ENCODE results near the gene ATP11C. TPM values are rescaled to one million over a fixed set of nuclear protein-coding genes. Genes with fewer than 3 reads are reported as not detected.

The ATP11C gene
- 10.3 to 18.1 TPM (median 10.8 TPM) in 5 replicates for total RNA-seq (2022; extraction: Qiagen RNA extraction; ENCODE audit: low read depth)

DNA sequence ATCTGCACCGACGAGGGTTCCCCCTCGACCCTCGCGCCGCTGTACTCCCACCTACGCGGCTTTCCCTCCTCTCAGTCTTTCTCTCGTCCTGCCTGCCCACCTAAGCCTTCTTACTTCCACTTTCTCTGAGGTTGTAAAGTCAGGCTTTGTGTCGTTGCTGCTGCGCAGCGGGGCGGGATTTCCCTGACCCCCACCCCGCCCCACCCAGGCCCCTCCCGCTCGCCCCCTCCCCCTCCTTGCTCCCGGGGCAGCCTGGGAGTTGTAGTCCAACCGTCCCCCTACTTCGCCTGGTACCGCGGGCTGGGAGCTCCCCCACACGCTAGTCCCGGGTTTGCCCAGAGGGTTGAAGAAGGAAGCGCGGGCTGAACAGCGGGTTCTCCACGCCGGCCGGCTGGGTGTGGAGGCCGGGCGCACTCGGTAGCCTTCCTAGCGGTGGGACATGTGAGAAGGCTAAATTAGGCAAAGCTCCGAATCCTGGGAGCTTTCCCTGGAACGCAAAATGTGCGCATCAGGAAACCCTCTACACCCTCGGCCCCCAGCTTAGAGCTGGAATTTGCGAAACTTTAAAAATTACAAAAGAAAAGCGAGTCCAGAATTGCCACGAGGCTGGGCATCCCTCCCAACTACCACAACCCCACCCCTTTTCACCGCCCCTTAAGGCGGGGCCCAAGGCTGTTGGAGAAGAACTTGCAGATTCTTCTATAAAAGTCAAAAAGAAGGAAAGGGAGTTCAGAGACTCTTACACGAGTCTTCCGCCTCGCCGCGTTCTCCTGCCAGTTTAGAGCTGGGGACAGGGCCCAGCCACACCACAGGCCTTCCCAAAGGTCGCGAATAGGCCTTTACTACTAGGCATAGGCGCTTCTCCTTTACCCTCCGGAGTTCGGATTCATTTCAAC, at the start of gene ATP11C:
TSS of gene ATP11C (minus strand) at position 153 of the 896 bp plus-strand sequence. CDS start 1,011 bp downstream, outside the sequence.

DNA sequence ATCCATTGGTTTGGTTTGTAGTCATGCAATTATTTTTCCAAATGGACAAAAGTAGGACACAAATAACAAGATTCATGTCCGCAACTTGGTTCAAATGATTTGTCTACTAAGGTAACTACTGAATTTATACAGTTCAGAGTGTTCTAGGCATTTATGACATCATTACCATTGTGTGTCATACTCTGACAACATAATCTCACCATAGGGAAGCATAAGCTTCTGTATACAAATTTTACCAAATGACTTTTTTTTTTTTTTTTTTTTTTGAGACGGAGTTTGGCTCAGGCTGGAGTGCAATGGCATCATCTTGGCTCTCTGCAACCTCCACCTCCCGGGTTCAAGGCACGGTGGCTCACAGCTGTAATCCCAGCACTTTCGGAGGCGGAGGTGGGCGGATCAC, 32.6 kb upstream of the ATP11C start, which contains the start of gene CXorf66:
TSS of gene CXorf66 (minus strand) at position 101 of the 400 bp plus-strand sequence. CDS start at position 76, 25 bp downstream.

DNA sequence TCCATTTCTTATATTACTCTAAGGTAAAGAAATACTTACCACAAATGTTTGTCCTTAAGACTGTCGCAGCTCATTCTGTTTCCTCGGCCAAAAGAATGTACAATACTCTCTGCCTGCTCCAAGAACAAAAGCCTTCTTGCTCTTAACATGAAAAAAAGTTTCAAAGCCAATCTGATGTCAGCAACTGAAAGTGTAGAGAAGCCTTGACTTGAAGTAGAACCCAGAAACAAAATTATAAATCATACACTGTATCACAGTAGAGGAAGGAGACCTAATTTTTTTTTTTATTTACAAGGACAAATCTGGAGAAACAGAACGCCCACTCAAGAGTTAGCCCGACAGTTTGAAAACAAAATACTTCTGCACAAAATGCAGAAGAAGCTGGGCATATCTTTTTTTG, 224.8 kb downstream of the ATP11C start, which contains the start of gene MCF2:
TSS of gene MCF2 (minus strand) at position 101 of the 400 bp plus-strand sequence. CDS start 56,423 bp downstream, outside the sequence.

Other genes with a start within 250 kb of the ATP11C start
- 0.03 to 0.06 TPM in 2 of 5 replicates, not detected in the others for gene MCF2, start 224.9 kb downstream of the ATP11C start, total RNA-seq (2022; extraction: Qiagen RNA extraction; ENCODE audit: low read depth)
- gene CXorf66, start 32.5 kb upstream of the ATP11C start, total RNA-seq (2022; extraction: Qiagen RNA extraction; ENCODE audit: low read depth) = not detected in 5 replicates

Data from A549 treated with CpdA at 1 μM for 4 hours (cell line).